B cell (primary cell): ENCODE results near the gene NOTCH4. TPM values are rescaled to one million over a fixed set of nuclear protein-coding genes. Genes with fewer than 3 reads are reported as not detected.

Experiments used
- ATAC-seq: fragments of 200-7000 bp; cut with Tn5 transposase; one replicate; pipeline ENCODE4 v1.10.0; 2021; ENCODE audit warnings: low read depth, mild to moderate bottlenecking, moderate number of reproducible peaks, moderate library complexity
- CTCF ChIA-PET: fragments of 350-600 bp; sonication (Branson Sonifier 250); formaldehyde crosslinking; loops from one replicate; lab custom pipeline; 2021; ENCODE audit warnings: antibody characterized with exemption, inconsistent platforms; lab: Charles Lee
- POLR2A ChIA-PET: fragments of 350-600 bp; sonication (Branson Sonifier 250); formaldehyde crosslinking; loops from one replicate; lab custom pipeline; 2021; ENCODE audit warnings: antibody characterized with exemption; lab: Charles Lee
- DNase-seq: peaks from one replicate; pipeline ENCODE4 v3.0.0; 2013
- H2AFZ ChIP-seq: 2 replicates; pipeline ENCODE4 v1.6.1; 2012; ENCODE audit warnings: mild to moderate bottlenecking, low read depth, low read length; ENCODE audit not compliant: insufficient read depth, poor library complexity, severe bottlenecking
- H3K27ac ChIP-seq, 2 donors: 1 replicate in 1 of 2; 2 replicates in 1 of 2; pipeline ENCODE4 v1.5.1; 2012 to 2013; ENCODE audit warnings: low read length in 2 of 2, mild to moderate bottlenecking in 2 of 2, moderate library complexity in 1 of 2
- H3K27me3 ChIP-seq, 4 experiments: fragments of 200-600 bp in 1 of 4; sonication (generic) in 1 of 4; replicated peaks in 1 of 4; 1 replicate in 2 of 4; 2 replicates in 2 of 4; pipeline versions ENCODE4 v1.6.1 to v1.7.0; 2013 to 2016; ENCODE audit warnings: low read length in 3 of 4, mild to moderate bottlenecking in 2 of 4, mixed read lengths in 1 of 4, moderate library complexity in 1 of 4; ENCODE audit not compliant: insufficient read depth in 4 of 4, control insufficient read depth in 3 of 4; ENCODE audit errors: control extremely low read depth in 1 of 4
- H3K36me3 ChIP-seq, 2 experiments: replicated peaks in 1 of 2; 1 replicate in 1 of 2; 2 replicates in 1 of 2; pipeline versions ENCODE4 v1.6.1 to v1.7.1; 2013; ENCODE audit warnings: low read length in 1 of 2; ENCODE audit not compliant: insufficient read depth in 2 of 2, control insufficient read depth in 1 of 2; ENCODE audit errors: control extremely low read depth in 1 of 2, extremely low read depth in 1 of 2
- H3K4me1 ChIP-seq, 2 donors: fragments of 200-600 bp in 1 of 2; sonication (generic) in 1 of 2; 1 replicate in 1 of 2; 2 replicates in 1 of 2; pipeline versions ENCODE4 v1.5.1 to v1.6.1; 2013 to 2017; ENCODE audit warnings: low read length in 2 of 2; ENCODE audit not compliant: control insufficient read depth in 2 of 2, insufficient read depth in 2 of 2
- H3K4me2 ChIP-seq: replicated peaks from 2 replicates; pipeline ENCODE3; 2012; ENCODE audit warnings: mild to moderate bottlenecking, low read depth, low read length; ENCODE audit not compliant: poor library complexity, severe bottlenecking
- H3K4me3 ChIP-seq, 5 experiments: fragments of 200-600 bp in 1 of 5; sonication (generic) in 1 of 5; 1 replicate in 3 of 5; 2 replicates in 2 of 5; pipeline versions ENCODE4 v1.5.1 to v1.7.0; 2011 to 2016; ENCODE audit warnings: low read length in 4 of 5, mild to moderate bottlenecking in 4 of 5, low read depth in 2 of 5, control low read depth in 1 of 5, moderate library complexity in 1 of 5; ENCODE audit not compliant: insufficient read depth in 1 of 5; ENCODE audit errors: control extremely low read depth in 1 of 5, extremely low read depth in 1 of 5
- H3K79me2 ChIP-seq: fragments of 200-600 bp; sonication (generic); one replicate; pipeline ENCODE4 v1.6.0; 2016; ENCODE audit warnings: low read length; ENCODE audit not compliant: control insufficient read depth, insufficient read depth
- H3K9ac ChIP-seq: fragments of 200-600 bp; sonication (generic); 2 replicates; pipeline ENCODE4 v1.6.1; 2017; ENCODE audit warnings: mild to moderate bottlenecking, low read length, moderate library complexity
- H3K9me3 ChIP-seq, 3 donors: one replicate each; pipeline versions ENCODE4 v1.6.1 to v1.7.1; 2013; ENCODE audit warnings: low read length in 2 of 3; ENCODE audit not compliant: control insufficient read depth in 2 of 3, insufficient read depth in 1 of 3; ENCODE audit errors: control extremely low read depth in 1 of 3
- H4K20me1 ChIP-seq: 2 replicates; pipeline ENCODE4 v1.6.0; 2012; ENCODE audit warnings: mild to moderate bottlenecking, low read length; ENCODE audit not compliant: insufficient read depth, control insufficient read depth, poor library complexity, severe bottlenecking
- H3K27ac Mint-ChIP-seq: one replicate; pipeline ENCODE4 v1.8.0; 2021; ENCODE audit warnings: mixed read lengths
- H3K27me3 Mint-ChIP-seq: one replicate; pipeline ENCODE4 v1.8.0; 2021; ENCODE audit warnings: mixed read lengths
- H3K4me1 Mint-ChIP-seq: one replicate; pipeline ENCODE4 v1.8.0; 2021; ENCODE audit warnings: mixed read lengths
- H3K4me3 Mint-ChIP-seq: one replicate; pipeline ENCODE4 v1.8.0; 2021; ENCODE audit warnings: mixed read lengths
- H3K9me3 Mint-ChIP-seq: one replicate; pipeline ENCODE4 v1.8.0; 2022; ENCODE audit warnings: mixed read lengths; ENCODE audit not compliant: insufficient read depth
- CTCF ChIP-seq: fragments of 200-600 bp; IDR thresholded peaks from one replicate; pipeline ENCODE4 v1.8.0; 2022; ENCODE audit warnings: antibody characterized with exemption, mild to moderate bottlenecking
- EZH2 ChIP-seq: IDR thresholded peaks from 2 replicates; pipeline ENCODE4 v1.6.1; 2012; ENCODE audit warnings: borderline replicate concordance, low read depth, mild to moderate bottlenecking, moderate library complexity, low read length; ENCODE audit not compliant: insufficient read depth, poor library complexity, severe bottlenecking
- WGBS: methylation state at CpG from one replicate; pipeline ENCODE4 v1.1.5; 2013; ENCODE audit warnings: missing lambda C conversion rate; ENCODE audit not compliant: insufficient coverage; 5-methylcytosine and 5-hydroxymethylcytosine counted together
- intact Hi-C: fragments of 100-400 bp; cut with micrococcal nuclease; formaldehyde crosslinking; loops from one replicate; pipeline ENCODE4 v1.10.0; 2022
- polyA plus RNA-seq: library from polyadenylated mRNA; depleted of rRNA; stranded (reverse); fragments of >200 nt; gene quantifications from 2 replicates; pipeline ENCODE4 v1.2.3, GENCODE V29; 2012
- total RNA-seq, 2 donors: library from RNA; stranded (reverse); fragments of 120-200 nt in 1 of 2; gene quantifications; 1 replicate in 1 of 2; 2 replicates in 1 of 2; pipeline versions ENCODE4 v1.2.3 to v1.2.4, GENCODE V29; 2013 to 2022

NOTCH4 gene
- total and polyA plus RNA-seq, 2 donors (not counting 1 experiment from before 2014, with no cell fraction given): 6.3 to 10.3 TPM

GRCh38 chr6:32189742-32190053 lies 34.2 kb downstream of the NOTCH4 start:
- DNase-seq (peak; percentile 49), ATAC-seq (no peak)
- no peaks in the 10 kb centered on the region for H3K9me3 Mint-ChIP-seq
- peaks cover 74% of the 10 kb centered on the region for H3K4me1 Mint-ChIP-seq
- ChIA-PET CTCF (no interaction called here), POLR2A (interaction anchor here (0.7 to 1.7 kb wide), 6 partner anchors 8 to 782 kb away, joined by 4 to 6 read pairs (median 5); partner anchors contain the start of gene ATF6B)
- peak overlapping the region; percentile 95 for H3K27ac Mint-ChIP-seq
- Histone ChIP-seq H3K9ac (peak overlapping the region; percentile 96), H3K36me3 (peaks cover 0 to 37% of the 10 kb centered on the region in 2 experiments), H3K79me2 (peaks cover 58% of the 10 kb centered on the region), H2AFZ (peak overlapping the region; percentile 41), H4K20me1 (no peaks in the 10 kb centered on the region), H3K27me3 (no peaks in the 10 kb centered on the region), H3K4me2 (peak overlapping the region; percentile 91), H3K27ac (peak overlapping the region; percentile 46 to 97), H3K4me3 (peak overlapping the region; percentile 74 to 99 (median 95)), H3K4me1 (peaks cover 50 to 68% of the 10 kb centered on the region in 2 donors), H3K9me3 (no peaks in the 10 kb centered on the region)
- peak overlapping the region; percentile 91 for H3K4me3 Mint-ChIP-seq
- intact Hi-C loops: loop anchor here (1.0 to 10.0 kb wide), 3 partner anchors 13 to 695 kb away; partner anchors contain the start of genes AGPAT1, CLIC1 and MICB
- 0% methylated on average over 4 of the region's 23 CpGs for WGBS
- H3K27me3 Mint-ChIP-seq: no peaks in the 10 kb centered on the region
- TF ChIP-seq CTCF (no peak), EZH2 (no peak)

- H3K9me3 Mint-ChIP-seq: no peaks in the 10 kb centered on the region
- peaks cover 58% of the 10 kb centered on the region for H3K79me2 ChIP-seq
- H3K27ac Mint-ChIP-seq: peak overlapping the region; percentile 95
- H2AFZ ChIP-seq: no peak overlapping the region
- H3K4me2 ChIP-seq: peak overlapping the region; percentile 91
- CTCF ChIA-PET: interaction anchor here (0.8 kb wide), 1 partner anchor 25 kb away, joined by 3 read pairs; the partner anchor contains the start of gene EGFL8
- peaks cover 69% of the 10 kb centered on the region for H3K4me1 Mint-ChIP-seq
- peak overlapping the region; percentile 96 for H3K9ac ChIP-seq
- intact Hi-C loops: no loop called here
- no peaks in the 10 kb centered on the region for H4K20me1 ChIP-seq
- WGBS: 0% methylated on average over 10 of the region's 10 CpGs
- no peaks in the 10 kb centered on the region for H3K27me3 Mint-ChIP-seq
- peak overlapping the region; percentile 91 for H3K4me3 Mint-ChIP-seq
- peak overlapping the region; percentile 74 to 99 (median 95) for H3K4me3 ChIP-seq
- H3K27me3 ChIP-seq: no peaks in the 10 kb centered on the region
- POLR2A ChIA-PET: interaction anchor here (1.0 to 1.6 kb wide), 2 partner anchors 11 to 34 kb away, joined by 6 read pairs; partner anchors contain the start of gene RNF5
- H3K9me3 ChIP-seq: no peaks in the 10 kb centered on the region
- ATAC-seq (no peak), DNase-seq (no peak)
- no peak for TF ChIP-seq CTCF
- no peak for TF ChIP-seq EZH2
- peak overlapping the region; percentile 46 to 97 for H3K27ac ChIP-seq
- peaks cover 0 to 39% of the 10 kb centered on the region in 2 experiments for H3K36me3 ChIP-seq
- H3K4me1 ChIP-seq: peaks cover 45 to 63% of the 10 kb centered on the region in 2 donors
Observed at GRCh38 chr6:32189069-32189741, 34.7 kb downstream of the NOTCH4 start.
